ENCODE results near the gene ZNF189. TPM values are rescaled to one million over a fixed set of nuclear protein-coding genes. Genes with fewer than 3 reads are reported as not detected.

Gene ZNF189
- total and polyA plus RNA-seq, 2 donors (not counting 3 experiments of a cell fraction or from before 2014, with no cell fraction given): 3.3 to 14.6 TPM

GRCh38 chr9:101438523-101438922 is 39.9 kb downstream of the ZNF189 start:
- no peaks in the 10 kb centered on the region for H3K36me3 ChIP-seq (ENCODE audit: control insufficient read depth in 2 of 2, extremely low read depth in 1 of 2, insufficient read depth in 2 of 2, low read length in 2 of 2)
- peaks cover 2 to 3% of the 10 kb centered on the region in 2 experiments for H3K27me3 ChIP-seq (ENCODE audit: control insufficient read depth in 2 of 2, insufficient read depth in 2 of 2, low read length in 2 of 2)
- intact Hi-C loops (cut with micrococcal nuclease) (no loop called here), dilution Hi-C loops (cut with MboI; ENCODE audit: extremely low pct_ligation_motif_present, low sequenced_read_pairs) (no loop called here)
- FAIRE-seq (no peak), DNase-seq (ENCODE audit: low read depth, low spot score) (no peak)
- ChIA-PET POLR2A (no interaction called here), CTCF (interaction anchor here (1.8 kb wide), 1 partner anchor 10 kb away, joined by 8 read pairs; no protein-coding TSS in a partner anchor)
- BruUV-seq (replicated peaks): no TSS peak
- H3K9ac ChIP-seq (replicated peaks; ENCODE audit: extremely low read depth, insufficient read depth, low read length): no peak overlapping the region
- TF ChIP-seq CTCF (IDR thresholded peaks at IDR 0.05; ENCODE audit: extremely low read depth in 1 of 2, insufficient read depth in 1 of 2, low read depth in 1 of 2, low read length in 2 of 2) (no peak), JUN (IDR thresholded peaks at IDR 0.05; ENCODE audit: borderline replicate concordance, insufficient read depth, insufficient read length, low read depth) (no peak), MYC (IDR thresholded peaks at IDR 0.05; ENCODE audit: low read depth, low read length) (no peak), GATA2 (IDR thresholded peaks at IDR 0.05; ENCODE audit: insufficient read depth, insufficient read length, low read depth, low read length) (no peak), FOS (IDR thresholded peaks at IDR 0.05; ENCODE audit: borderline replicate concordance, insufficient read depth, low read length) (no peak), MAX (IDR thresholded peaks at IDR 0.05; ENCODE audit: insufficient read depth, insufficient read length) (no peak), POLR2A (IDR thresholded peaks at IDR 0.05; ENCODE audit: low read depth, low read length) (no peak), POLR2AphosphoS5 (IDR thresholded peaks at IDR 0.05; ENCODE audit: insufficient read depth, low read depth, low read length) (no peak)
- no peaks in the 10 kb centered on the region for H3K4me1 ChIP-seq (ENCODE audit: control insufficient read depth, extremely low read depth, insufficient read depth, low read length)
- no peaks in the 10 kb centered on the region for H3K9me3 ChIP-seq (replicated peaks; ENCODE audit: control insufficient read depth, insufficient read depth, low read length)
- H4K20me1 ChIP-seq (replicated peaks; ENCODE audit: control insufficient read depth, extremely low read depth, insufficient read depth, low read length): no peaks in the 10 kb centered on the region
- no peaks in the 10 kb centered on the region for H3K9me1 ChIP-seq (replicated peaks; ENCODE audit: control insufficient read depth, extremely low read depth, insufficient read depth, low read length)
- no peak overlapping the region for H3K27ac ChIP-seq (ENCODE audit: insufficient read depth, low read depth, low read length)
- no peak overlapping the region for H3K4me2 ChIP-seq (ENCODE audit: insufficient read depth, low read length)
- H2AFZ ChIP-seq (ENCODE audit: low read depth, low read length): no peak overlapping the region
- no peak overlapping the region for H3K4me3 ChIP-seq (replicated peaks in 1 of 3; ENCODE audit: insufficient read depth in 1 of 3, low read depth in 1 of 3, low read length in 3 of 3)
- no peaks in the 10 kb centered on the region for H3K79me2 ChIP-seq (ENCODE audit: control insufficient read depth, insufficient read depth, low read length)

Data from endothelial cell of umbilical vein (primary cell).